ENCODE measurements around the gene SPAG16. TPM values are rescaled to one million over a fixed set of nuclear protein-coding genes. Genes with fewer than 3 reads are reported as not detected.

SPAG16 gene
- total RNA-seq, 1 donor from 2014 or later: 20.6 TPM

GRCh38 chr2:213455316-213456008, 171.2 kb downstream of the SPAG16 start:
- Histone ChIP-seq H3K9me3 (replicated peaks) (no peaks in the 10 kb centered on the region), H3K27me3 (ENCODE audit: low read depth) (no peaks in the 10 kb centered on the region), H3K4me3 (no peak overlapping the region), H3K27ac (replicated peaks) (no peak overlapping the region), H3K4me1 (no peaks in the 10 kb centered on the region), H3K36me3 (no peaks in the 10 kb centered on the region)
- intact Hi-C loops (cut with micrococcal nuclease): no loop called here
- no peak for TF ChIP-seq CTCF (IDR thresholded peaks at IDR 0.05; ENCODE audit: borderline replicate concordance)
- no peak for DNase-seq

- no peaks in the 10 kb centered on the region for H3K27me3 ChIP-seq (ENCODE audit: low read depth)
- H3K9me3 ChIP-seq (replicated peaks): peaks cover 66% of the 10 kb centered on the region
- no peaks in the 10 kb centered on the region for H3K36me3 ChIP-seq
- H3K27ac ChIP-seq (replicated peaks): no peak overlapping the region
- no peaks in the 10 kb centered on the region for H3K4me1 ChIP-seq
- no peak for DNase-seq
- intact Hi-C loops (cut with micrococcal nuclease): no loop called here
- H3K4me3 ChIP-seq: no peak overlapping the region
- TF ChIP-seq CTCF (IDR thresholded peaks at IDR 0.05; ENCODE audit: borderline replicate concordance): no peak
Measured at GRCh38 chr2:213475433-213475832, 191.2 kb downstream of the SPAG16 start.

- Histone ChIP-seq H3K9me3 (replicated peaks) (peaks cover 59% of the 10 kb centered on the region), H3K4me1 (no peaks in the 10 kb centered on the region), H3K27me3 (ENCODE audit: low read depth) (no peaks in the 10 kb centered on the region), H3K36me3 (no peaks in the 10 kb centered on the region), H3K4me3 (no peak overlapping the region), H3K27ac (replicated peaks) (no peak overlapping the region)
- intact Hi-C loops (cut with micrococcal nuclease): no loop called here
- no peak for TF ChIP-seq CTCF (IDR thresholded peaks at IDR 0.05; ENCODE audit: borderline replicate concordance)
- no peak for DNase-seq
Measured at GRCh38 chr2:213476641-213477040, 192.4 kb downstream of the SPAG16 start.

GRCh38 chr2:213490087-213490486, 205.8 kb downstream of the SPAG16 start:
- no peak overlapping the region for H3K27ac ChIP-seq (replicated peaks)
- DNase-seq: no peak
- H3K4me1 ChIP-seq: no peaks in the 10 kb centered on the region
- H3K9me3 ChIP-seq (replicated peaks): no peaks in the 10 kb centered on the region
- intact Hi-C loops (cut with micrococcal nuclease): no loop called here
- no peak overlapping the region for H3K4me3 ChIP-seq
- no peaks in the 10 kb centered on the region for H3K36me3 ChIP-seq
- TF ChIP-seq CTCF (IDR thresholded peaks at IDR 0.05; ENCODE audit: borderline replicate concordance): peak; percentile 26
- no peaks in the 10 kb centered on the region for H3K27me3 ChIP-seq (ENCODE audit: low read depth)

GRCh38 chr2:213491376-213491775, 207.1 kb downstream of the SPAG16 start:
- no peak overlapping the region for H3K27ac ChIP-seq (replicated peaks)

More at GRCh38 chr2:213491376-213491775, 207.1 kb downstream of the SPAG16 start:
- no peaks in the 10 kb centered on the region for H3K27me3 ChIP-seq (ENCODE audit: low read depth)
- TF ChIP-seq CTCF (IDR thresholded peaks at IDR 0.05; ENCODE audit: borderline replicate concordance): no peak
- H3K9me3 ChIP-seq (replicated peaks): no peaks in the 10 kb centered on the region
- H3K36me3 ChIP-seq: no peaks in the 10 kb centered on the region
- intact Hi-C loops (cut with micrococcal nuclease): no loop called here
- no peak for DNase-seq
- H3K4me1 ChIP-seq: no peaks in the 10 kb centered on the region
- no peak overlapping the region for H3K4me3 ChIP-seq
